GM23248 (cell line): ENCODE measurements around the gene MFF. TPM values are rescaled to one million over a fixed set of nuclear protein-coding genes. Genes with fewer than 3 reads are reported as not detected.
"Not testable (repeated sequence)": the region's sequence is repeated elsewhere in the genome, so short reads cannot be mapped to it uniquely, and the experiment has no call there.

ENCODE experiments used
- DNase-seq: peaks from one replicate; pipeline ENCODE4 v3.0.0-alpha.2; 2015
- H2AFZ ChIP-seq: fragments of 200-600 bp; sonication (generic); 2 replicates; pipeline ENCODE4 v1.6.1; 2016; ENCODE audit warnings: antibody characterized with exemption
- H3F3A ChIP-seq: fragments of 200-600 bp; sonication (generic); 2 replicates; pipeline ENCODE4 v1.6.1; 2016; ENCODE audit warnings: mild to moderate bottlenecking, antibody characterized with exemption, mixed run types; ENCODE audit not compliant: insufficient read depth
- H3K27ac ChIP-seq: fragments of 200-600 bp; sonication (generic); 2 replicates; pipeline ENCODE4 v1.5.1; 2016; ENCODE audit warnings: mild to moderate bottlenecking
- H3K27me3 ChIP-seq: fragments of 200-600 bp; sonication (generic); replicated peaks from 2 replicates; pipeline ENCODE4 v1.6.1; 2016; ENCODE audit warnings: mild to moderate bottlenecking; ENCODE audit not compliant: insufficient read depth
- H3K36me3 ChIP-seq: fragments of 200-600 bp; sonication (generic); 2 replicates; pipeline ENCODE4 v1.6.1; 2016; ENCODE audit warnings: low read depth, mild to moderate bottlenecking
- H3K4me1 ChIP-seq: fragments of 200-600 bp; sonication (generic); 2 replicates; pipeline ENCODE4 v1.6.1; 2016; ENCODE audit warnings: mild to moderate bottlenecking; ENCODE audit not compliant: insufficient read depth
- H3K4me2 ChIP-seq: fragments of 200-600 bp; sonication (generic); one replicate; pipeline ENCODE4 v1.6.1; 2016; ENCODE audit warnings: mild to moderate bottlenecking; ENCODE audit not compliant: unreplicated experiment
- H3K4me3 ChIP-seq: fragments of 200-600 bp; sonication (generic); 2 replicates; pipeline ENCODE4 v1.5.1; 2016; ENCODE audit warnings: mild to moderate bottlenecking
- H3K79me2 ChIP-seq: fragments of 200-600 bp; sonication (generic); 2 replicates; pipeline ENCODE4 v1.6.1; 2016; ENCODE audit warnings: mild to moderate bottlenecking; ENCODE audit not compliant: insufficient read depth
- H3K9ac ChIP-seq: fragments of 200-600 bp; sonication (generic); 2 replicates; pipeline ENCODE4 v1.6.1; 2016; ENCODE audit warnings: mild to moderate bottlenecking
- H3K9me2 ChIP-seq: fragments of 200-600 bp; sonication (generic); 2 replicates; pipeline ENCODE4 v1.6.1; 2016; ENCODE audit warnings: mixed run types, mild to moderate bottlenecking, moderate library complexity; ENCODE audit not compliant: insufficient read depth
- H3K9me3 ChIP-seq: fragments of 200-600 bp; sonication (generic); one replicate; pipeline ENCODE4 v1.6.1; 2017; ENCODE audit warnings: low read depth
- H4K20me1 ChIP-seq: fragments of 200-600 bp; sonication (generic); 2 replicates; pipeline ENCODE4 v1.6.0; 2016; ENCODE audit not compliant: insufficient read depth
- EZH2 ChIP-seq: fragments of 200-600 bp; sonication (generic); IDR thresholded peaks from 2 replicates; pipeline ENCODE4 v1.6.1; 2018; ENCODE audit warnings: antibody characterized with exemption, mild to moderate bottlenecking; ENCODE audit not compliant: insufficient read depth, poor library complexity, severe bottlenecking
- EZH2phosphoT487 ChIP-seq: fragments of 200-600 bp; sonication (generic); IDR thresholded peaks from 2 replicates; pipeline ENCODE4 v1.6.1; 2018; ENCODE audit warnings: antibody characterized with exemption, moderate library complexity, mild to moderate bottlenecking, low read depth; ENCODE audit not compliant: insufficient read depth
- WGBS, 2 experiments: methylation state at CpG; one replicate each; pipeline ENCODE4 v1.1.6; 2015 to 2017; ENCODE audit warnings: low lambda C conversion rate in 2 of 2, low coverage in 1 of 2; ENCODE audit errors: missing lambda C conversion rate in 2 of 2; 5-methylcytosine and 5-hydroxymethylcytosine counted together
- in situ Hi-C: fragments of 300-500 bp; cut with MboI; formaldehyde crosslinking; loops from 2 replicates; pipeline ENCODE4 v1.15.0; 2020
- polyA plus RNA-seq: library from polyadenylated mRNA; unstranded; fragments of >200 nt; fragmentation: Nextera tagmentation; extraction: Ambion mirVana; gene quantifications from 2 replicates; pipeline ENCODE4 v1.2.1, GENCODE V29; 2016
- total RNA-seq: library from RNA; depleted of rRNA; stranded (reverse); fragments of >200 nt; shearing (Covaris generic); gene quantifications from 2 replicates; pipeline ENCODE4 v1.2.3, GENCODE V29; 2014

The MFF gene
- total and polyA plus RNA-seq, 2 experiments from 2014 or later = 250 to 301 TPM

DNA sequence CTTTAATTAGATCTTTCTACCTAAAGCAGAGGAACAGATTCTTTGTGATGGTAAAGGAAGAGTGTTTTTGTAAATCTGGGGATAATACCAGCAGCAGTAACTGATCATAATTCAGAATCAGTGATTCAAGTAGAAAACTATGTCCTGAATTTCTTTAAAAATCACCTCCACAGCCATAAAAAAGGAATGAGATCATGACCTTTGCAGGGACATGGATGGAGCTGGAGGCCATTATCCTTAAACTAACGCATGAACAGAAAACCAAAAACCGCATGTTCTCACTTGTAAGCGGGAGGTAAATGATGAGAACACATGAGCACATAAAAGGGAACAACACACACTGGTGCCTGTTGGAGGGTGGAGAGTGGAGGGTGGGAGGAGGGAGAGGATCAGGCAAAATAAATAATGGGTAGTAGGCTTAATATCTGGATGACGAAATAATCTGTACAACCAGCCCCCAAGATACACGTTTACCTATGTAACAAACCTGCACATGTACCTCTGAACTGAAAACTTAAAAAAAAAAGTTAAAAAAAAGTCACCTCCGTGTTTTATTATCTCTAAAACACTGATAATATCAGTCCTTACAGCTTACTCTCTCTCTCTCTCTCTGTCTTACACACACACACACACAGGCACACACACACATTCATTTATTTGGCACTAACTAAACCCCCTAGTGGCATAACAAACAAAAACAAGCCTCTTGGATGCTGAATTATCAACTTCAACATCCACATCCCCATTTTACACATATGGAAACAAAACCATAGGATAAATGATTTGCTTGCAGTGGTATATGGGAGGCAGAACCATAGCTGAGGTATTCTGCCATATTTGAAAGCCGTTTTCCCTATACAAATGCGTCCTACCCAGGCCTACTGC is 52.7 kb downstream of the MFF start:
- Histone ChIP-seq H3F3A (peaks cover 67% of the 10 kb centered on the region), H3K27ac (peak overlapping the region; percentile 87), H3K9me2 (no peaks in the 10 kb centered on the region), H3K79me2 (no peaks in the 10 kb centered on the region), H3K36me3 (no peaks in the 10 kb centered on the region), H4K20me1 (no peaks in the 10 kb centered on the region), H3K4me2 (peak overlapping the region; percentile 46), H3K4me1 (peaks cover 61% of the 10 kb centered on the region), H3K9ac (peak overlapping the region; percentile 52), H3K4me3 (no peak overlapping the region), H2AFZ (peak overlapping the region; percentile 13; the same call in 1 of the 2 replicates), H3K9me3 (no peaks in the 10 kb centered on the region), H3K27me3 (no peaks in the 10 kb centered on the region)
- WGBS, 2 experiments = 41 to 44% methylated on average over 8 of the region's 8 CpGs
- in situ Hi-C loops = no loop called here
- TF ChIP-seq EZH2 (no peak), EZH2phosphoT487 (no peak)
- peak; percentile 44 for DNase-seq

DNA sequence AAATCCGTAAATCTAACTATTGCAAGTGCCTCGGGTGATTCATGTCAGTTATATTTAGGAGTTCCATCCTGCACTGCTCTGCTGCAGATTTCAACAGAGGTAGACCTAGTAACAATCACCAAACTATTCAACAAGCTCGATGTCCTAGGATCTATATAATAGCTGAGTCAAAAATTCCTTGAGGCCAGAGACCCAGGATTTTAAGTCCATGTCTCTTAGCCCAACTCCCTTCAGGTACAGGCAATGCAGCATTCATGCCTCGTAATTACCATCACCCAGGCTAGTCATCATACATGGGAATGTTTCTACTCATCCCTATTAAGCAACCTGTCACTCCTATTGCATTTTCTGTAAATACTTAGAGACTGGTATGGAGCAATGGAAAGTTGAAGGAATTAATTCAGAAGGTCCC is 53.3 kb downstream of the MFF start:
- Histone ChIP-seq H3K4me1 (peaks cover 62% of the 10 kb centered on the region), H3K9me2 (no peaks in the 10 kb centered on the region), H3K27me3 (no peaks in the 10 kb centered on the region), H3K36me3 (no peaks in the 10 kb centered on the region), H3K27ac (peak overlapping the region; percentile 87), H3K4me3 (no peak overlapping the region), H3K4me2 (peak overlapping the region; percentile 46), H3K79me2 (no peaks in the 10 kb centered on the region), H2AFZ (0 out of 2 replicates have a peak overlapping the region, but pooled peaks have one; percentile 13), H4K20me1 (no peaks in the 10 kb centered on the region), H3F3A (peaks cover 62% of the 10 kb centered on the region), H3K9me3 (no peaks in the 10 kb centered on the region), H3K9ac (peak overlapping the region; percentile 52)
- WGBS, 2 experiments = 5 to 6% methylated on average over 4 of the region's 4 CpGs
- in situ Hi-C loops = no loop called here
- peak; percentile 91 for DNase-seq
- TF ChIP-seq EZH2 (no peak), EZH2phosphoT487 (0 out of 2 replicates have a peak, but pooled peaks have one; percentile 14)

DNA sequence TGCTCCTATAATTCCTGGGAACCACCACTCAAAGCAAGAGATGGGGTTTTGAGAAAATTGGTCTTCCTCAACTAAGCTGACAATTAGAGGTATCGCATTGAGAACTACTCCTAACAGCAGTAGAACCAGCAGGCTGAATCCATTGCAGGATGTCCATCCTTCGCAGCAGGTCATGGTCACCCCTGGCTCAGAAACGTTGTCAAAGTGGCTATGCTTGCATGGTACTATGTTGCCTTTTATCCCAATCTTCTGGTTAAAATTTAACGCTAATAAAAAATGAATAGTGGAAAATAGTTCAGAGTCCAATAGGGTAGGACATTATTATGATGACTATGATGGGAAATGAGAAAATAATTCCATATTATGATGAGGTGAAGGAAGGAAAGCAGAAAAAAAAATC is 54.0 kb downstream of the MFF start, which contains the start of gene TM4SF20:
Gene TM4SF20, minus strand, starts transcription at position 212 of the 400 bp plus-strand sequence. Its CDS starts 38 bp downstream, at position 174.
- no peaks in the 10 kb centered on the region for H3K9me2 ChIP-seq
- no peaks in the 10 kb centered on the region for H3K36me3 ChIP-seq
- H3K4me3 ChIP-seq = no peak within 1 kb of the TSS
- WGBS, 2 experiments = 81% methylated on average over 4 of the region's 4 CpGs
- TF ChIP-seq EZH2 (no peak), EZH2phosphoT487 (no peak)
- H3F3A ChIP-seq = peaks cover 56% of the 10 kb centered on the region
- H2AFZ ChIP-seq = 0 out of 2 replicates have a peak within 1 kb of the TSS, but pooled peaks have one; percentile 13
- DNase-seq = no peak
- H3K9ac ChIP-seq = peak within 1 kb of the TSS; percentile 52
- no peaks in the 10 kb centered on the region for H3K27me3 ChIP-seq
- no peaks in the 10 kb centered on the region for H3K9me3 ChIP-seq
- H4K20me1 ChIP-seq = no peaks in the 10 kb centered on the region
- no peaks in the 10 kb centered on the region for H3K79me2 ChIP-seq
- peak within 1 kb of the TSS; percentile 87 for H3K27ac ChIP-seq
- peak within 1 kb of the TSS; percentile 46 for H3K4me2 ChIP-seq
- in situ Hi-C loops = no loop called here
- H3K4me1 ChIP-seq = peaks cover 67% of the 10 kb centered on the region

DNA sequence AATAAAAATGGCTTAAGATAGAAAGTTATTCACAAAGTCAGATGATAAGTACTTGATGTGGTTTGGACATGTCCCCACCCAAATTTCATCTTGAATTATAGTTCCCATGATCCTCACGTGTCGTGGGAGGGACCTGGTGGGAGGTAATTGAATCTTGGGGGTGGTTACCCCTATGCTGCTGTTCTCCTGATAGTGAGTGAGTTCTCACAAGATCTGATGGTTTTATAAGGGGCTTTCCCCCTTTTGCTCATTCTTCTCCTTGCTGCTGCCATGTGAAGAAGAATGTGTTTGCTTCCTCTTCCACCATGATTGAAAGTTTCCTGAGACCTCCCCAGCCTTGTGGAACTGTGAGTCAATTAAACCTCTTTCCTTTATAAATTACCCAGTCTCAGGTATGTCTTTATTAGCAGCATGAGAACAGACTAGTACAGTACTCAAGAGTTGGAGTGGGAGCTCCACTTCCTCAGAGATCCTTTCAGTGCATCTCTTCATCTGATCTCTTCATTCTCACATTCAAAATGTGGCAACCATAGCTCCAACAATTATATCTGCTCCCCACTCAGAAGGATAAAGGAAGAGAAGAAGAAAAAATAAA is 57.3 kb downstream of the MFF start:
- H3K27ac ChIP-seq, DNase-seq, H3K27me3 ChIP-seq, H3K4me3 ChIP-seq, H4K20me1 ChIP-seq, H3K4me2 ChIP-seq, H3K9ac ChIP-seq, H3K79me2 ChIP-seq, H3K36me3 ChIP-seq, H3K9me3 ChIP-seq, H3K9me2 ChIP-seq, in situ Hi-C loops: not testable (repeated sequence)
- Histone ChIP-seq H3F3A (peaks cover 40% of the 10 kb centered on the region), H3K4me1 (peaks cover 36% of the 10 kb centered on the region), H2AFZ (0 out of 2 replicates have a peak overlapping the region, but pooled peaks have one; percentile 10)
- 66 to 69% methylated on average over 2 of the region's 2 CpGs for WGBS, 2 experiments
